Measurements from ENCODE around the gene TIAM2.
A peak's percentile ranks its signal among the peaks of the same experiment; 100 is the strongest.

TIAM2 gene

GRCh38 chr6:155022721-155023120 is 27.6 kb downstream of the TIAM2 start:
- no peak for DNase-seq
- Histone ChIP-seq H3K27ac (peak overlapping the region; percentile 84), H3K4me3 (ENCODE audit: low read depth, low read length) (no peak overlapping the region), H3K9me3 (ENCODE audit: severe bottlenecking) (no peaks in the 10 kb centered on the region), H3K36me3 (peaks cover 19% of the 10 kb centered on the region), H3K27me3 (ENCODE audit: insufficient read depth, low read depth, severe bottlenecking) (no peaks in the 10 kb centered on the region)
- no peak for TF ChIP-seq CTCF (IDR thresholded peaks at IDR 0.05; ENCODE audit: low read depth, low read length)

GRCh38 chr6:155023717-155024116 is 28.6 kb downstream of the TIAM2 start:
- peak; percentile 87 for DNase-seq
- H3K4me3 ChIP-seq (ENCODE audit: low read depth, low read length): no peak overlapping the region
- no peaks in the 10 kb centered on the region for H3K9me3 ChIP-seq (ENCODE audit: severe bottlenecking)
- H3K27ac ChIP-seq: peak overlapping the region; percentile 84
- no peak for TF ChIP-seq CTCF (IDR thresholded peaks at IDR 0.05; ENCODE audit: low read depth, low read length)
- H3K27me3 ChIP-seq (ENCODE audit: insufficient read depth, low read depth, severe bottlenecking): no peaks in the 10 kb centered on the region
- peaks cover 16% of the 10 kb centered on the region for H3K36me3 ChIP-seq

GRCh38 chr6:155024391-155025027 is 29.4 kb downstream of the TIAM2 start:
- peaks cover 15% of the 10 kb centered on the region for H3K36me3 ChIP-seq
- H3K27ac ChIP-seq: peak overlapping the region; percentile 84
- TF ChIP-seq CTCF (IDR thresholded peaks at IDR 0.05; ENCODE audit: low read depth, low read length): no peak
- no peaks in the 10 kb centered on the region for H3K9me3 ChIP-seq (ENCODE audit: severe bottlenecking)
- no peak for DNase-seq
- H3K4me3 ChIP-seq (ENCODE audit: low read depth, low read length): peak overlapping the region; percentile 11; the same call in 1 of the 2 replicates
- H3K27me3 ChIP-seq (ENCODE audit: insufficient read depth, low read depth, severe bottlenecking): no peaks in the 10 kb centered on the region

GRCh38 chr6:155026022-155026705 is 31.0 kb downstream of the TIAM2 start:
- peak overlapping the region; percentile 15 for H3K27ac ChIP-seq
- H3K36me3 ChIP-seq: peaks cover 5% of the 10 kb centered on the region; the same call in 1 of the 2 replicates
- no peak overlapping the region for H3K4me3 ChIP-seq (ENCODE audit: low read depth, low read length)
- H3K27me3 ChIP-seq (ENCODE audit: insufficient read depth, low read depth, severe bottlenecking): no peaks in the 10 kb centered on the region
- no peak for DNase-seq
- TF ChIP-seq CTCF (IDR thresholded peaks at IDR 0.05; ENCODE audit: low read depth, low read length): no peak
- H3K9me3 ChIP-seq (ENCODE audit: severe bottlenecking): no peaks in the 10 kb centered on the region

- Histone ChIP-seq H3K9me3 (ENCODE audit: severe bottlenecking) (no peaks in the 10 kb centered on the region), H3K4me3 (ENCODE audit: low read depth, low read length) (no peak overlapping the region), H3K27ac (peak overlapping the region; percentile 15; the same call in 1 of the 2 replicates), H3K36me3 (peaks cover 5% of the 10 kb centered on the region; the same call in 1 of the 2 replicates), H3K27me3 (ENCODE audit: insufficient read depth, low read depth, severe bottlenecking) (no peaks in the 10 kb centered on the region)
- no peak for TF ChIP-seq CTCF (IDR thresholded peaks at IDR 0.05; ENCODE audit: low read depth, low read length)
- DNase-seq: no peak
Observed at GRCh38 chr6:155026706-155027045, 31.6 kb downstream of the TIAM2 start.

Data from WERI-Rb-1 (cell line).